Measurements from ENCODE around the gene PIAS3. TPM values are rescaled to one million over a fixed set of nuclear protein-coding genes. Genes with fewer than 3 reads are reported as not detected.

PIAS3 gene
- total and polyA plus RNA-seq, 10 of the 15 experiments (the other 5 are each of a cell fraction or from before 2014, with no cell fraction given) = 0.85 to 14.9 (median 10.6) TPM

DNA sequence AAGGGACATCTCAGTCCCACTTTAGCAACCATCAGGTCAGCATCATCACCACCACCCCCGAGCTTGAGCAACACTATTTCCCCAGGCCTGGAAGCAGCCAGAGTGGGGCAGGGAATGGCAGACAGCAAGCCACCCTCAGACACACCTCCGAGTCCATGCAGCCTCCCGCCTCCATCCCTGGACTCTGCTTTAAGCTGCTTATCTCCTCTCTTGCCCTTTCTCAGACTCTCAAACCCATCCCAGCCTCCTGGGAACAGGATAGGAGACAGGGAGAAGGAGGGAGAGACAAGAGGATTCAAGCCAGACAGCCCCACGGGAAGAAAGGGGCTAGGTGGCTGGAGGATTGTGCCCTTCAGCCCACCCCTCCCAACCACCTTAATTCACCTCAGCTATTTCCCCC lies 1.7 kb downstream of the PIAS3 start (continued):
- TF ChIP-seq, protein P1, sequence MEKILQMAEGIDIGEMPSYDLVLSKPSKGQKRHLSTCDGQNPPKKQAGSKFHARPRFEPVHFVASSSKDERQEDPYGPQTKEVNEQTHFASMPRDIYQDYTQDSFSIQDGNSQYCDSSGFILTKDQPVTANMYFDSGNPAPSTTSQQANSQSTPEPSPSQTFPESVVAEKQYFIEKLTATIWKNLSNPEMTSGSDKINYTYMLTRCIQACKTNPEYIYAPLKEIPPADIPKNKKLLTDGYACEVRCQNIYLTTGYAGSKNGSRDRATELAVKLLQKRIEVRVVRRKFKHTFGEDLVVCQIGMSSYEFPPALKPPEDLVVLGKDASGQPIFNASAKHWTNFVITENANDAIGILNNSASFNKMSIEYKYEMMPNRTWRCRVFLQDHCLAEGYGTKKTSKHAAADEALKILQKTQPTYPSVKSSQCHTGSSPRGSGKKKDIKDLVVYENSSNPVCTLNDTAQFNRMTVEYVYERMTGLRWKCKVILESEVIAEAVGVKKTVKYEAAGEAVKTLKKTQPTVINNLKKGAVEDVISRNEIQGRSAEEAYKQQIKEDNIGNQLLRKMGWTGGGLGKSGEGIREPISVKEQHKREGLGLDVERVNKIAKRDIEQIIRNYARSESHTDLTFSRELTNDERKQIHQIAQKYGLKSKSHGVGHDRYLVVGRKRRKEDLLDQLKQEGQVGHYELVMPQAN (conservative IDR thresholded peaks at IDR 0.05) = no peak
- TF ChIP-seq, protein P2, sequence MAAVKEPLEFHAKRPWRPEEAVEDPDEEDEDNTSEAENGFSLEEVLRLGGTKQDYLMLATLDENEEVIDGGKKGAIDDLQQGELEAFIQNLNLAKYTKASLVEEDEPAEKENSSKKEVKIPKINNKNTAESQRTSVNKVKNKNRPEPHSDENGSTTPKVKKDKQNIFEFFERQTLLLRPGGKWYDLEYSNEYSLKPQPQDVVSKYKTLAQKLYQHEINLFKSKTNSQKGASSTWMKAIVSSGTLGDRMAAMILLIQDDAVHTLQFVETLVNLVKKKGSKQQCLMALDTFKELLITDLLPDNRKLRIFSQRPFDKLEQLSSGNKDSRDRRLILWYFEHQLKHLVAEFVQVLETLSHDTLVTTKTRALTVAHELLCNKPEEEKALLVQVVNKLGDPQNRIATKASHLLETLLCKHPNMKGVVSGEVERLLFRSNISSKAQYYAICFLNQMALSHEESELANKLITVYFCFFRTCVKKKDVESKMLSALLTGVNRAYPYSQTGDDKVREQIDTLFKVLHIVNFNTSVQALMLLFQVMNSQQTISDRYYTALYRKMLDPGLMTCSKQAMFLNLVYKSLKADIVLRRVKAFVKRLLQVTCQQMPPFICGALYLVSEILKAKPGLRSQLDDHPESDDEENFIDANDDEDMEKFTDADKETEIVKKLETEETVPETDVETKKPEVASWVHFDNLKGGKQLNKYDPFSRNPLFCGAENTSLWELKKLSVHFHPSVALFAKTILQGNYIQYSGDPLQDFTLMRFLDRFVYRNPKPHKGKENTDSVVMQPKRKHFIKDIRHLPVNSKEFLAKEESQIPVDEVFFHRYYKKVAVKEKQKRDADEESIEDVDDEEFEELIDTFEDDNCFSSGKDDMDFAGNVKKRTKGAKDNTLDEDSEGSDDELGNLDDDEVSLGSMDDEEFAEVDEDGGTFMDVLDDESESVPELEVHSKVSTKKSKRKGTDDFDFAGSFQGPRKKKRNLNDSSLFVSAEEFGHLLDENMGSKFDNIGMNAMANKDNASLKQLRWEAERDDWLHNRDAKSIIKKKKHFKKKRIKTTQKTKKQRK (IDR thresholded peaks at IDR 0.05; ENCODE audit: low read depth, low read length) = no peak
- TF ChIP-seq ZNF24 (IDR thresholded peaks at IDR 0.05) = no peak

DNA sequence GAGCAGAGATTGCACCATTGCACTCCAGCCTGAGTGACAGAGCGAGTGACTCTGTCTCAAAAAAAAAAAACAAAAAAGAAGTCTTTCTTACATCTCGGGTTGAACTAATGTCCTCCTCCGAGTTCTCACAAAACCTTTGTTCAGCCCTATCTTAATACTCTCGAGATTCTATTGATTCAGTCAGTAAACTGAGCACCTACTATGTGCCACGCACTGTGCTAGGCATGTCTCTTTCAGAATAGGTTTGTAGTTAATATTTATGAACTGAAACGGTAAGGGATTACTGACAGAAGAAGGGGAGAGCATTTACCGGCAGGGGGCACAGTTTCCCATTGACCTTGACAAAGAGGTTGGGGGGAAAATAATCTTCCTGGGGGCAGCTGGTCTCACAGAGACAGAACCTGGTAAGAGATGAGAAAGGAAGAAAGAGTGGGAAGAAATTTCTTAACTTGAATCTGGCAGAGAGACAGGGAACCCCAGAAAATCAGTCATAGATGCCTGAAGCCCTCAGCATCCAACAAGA lies 3.4 kb downstream of the PIAS3 start:
- FAIRE-seq = no peak
- in situ Hi-C loops (cut with MboI) = loop anchor here (5.0 kb wide), 1 partner anchor 62 kb away; the partner anchor contains the start of gene PEX11B

More for the DNA sequence above, 3.4 kb downstream of the PIAS3 start:
- no peaks in the 10 kb centered on the region for H3K4me1 ChIP-seq (ENCODE audit: control insufficient read depth, insufficient read depth, low read length)
- 89% methylated on average over 7 of the region's 7 CpGs for WGBS (ENCODE audit: insufficient coverage, insufficient replicate concordance, low lambda C conversion rate, missing lambda C conversion rate)
- TF ChIP-seq, protein P3, sequence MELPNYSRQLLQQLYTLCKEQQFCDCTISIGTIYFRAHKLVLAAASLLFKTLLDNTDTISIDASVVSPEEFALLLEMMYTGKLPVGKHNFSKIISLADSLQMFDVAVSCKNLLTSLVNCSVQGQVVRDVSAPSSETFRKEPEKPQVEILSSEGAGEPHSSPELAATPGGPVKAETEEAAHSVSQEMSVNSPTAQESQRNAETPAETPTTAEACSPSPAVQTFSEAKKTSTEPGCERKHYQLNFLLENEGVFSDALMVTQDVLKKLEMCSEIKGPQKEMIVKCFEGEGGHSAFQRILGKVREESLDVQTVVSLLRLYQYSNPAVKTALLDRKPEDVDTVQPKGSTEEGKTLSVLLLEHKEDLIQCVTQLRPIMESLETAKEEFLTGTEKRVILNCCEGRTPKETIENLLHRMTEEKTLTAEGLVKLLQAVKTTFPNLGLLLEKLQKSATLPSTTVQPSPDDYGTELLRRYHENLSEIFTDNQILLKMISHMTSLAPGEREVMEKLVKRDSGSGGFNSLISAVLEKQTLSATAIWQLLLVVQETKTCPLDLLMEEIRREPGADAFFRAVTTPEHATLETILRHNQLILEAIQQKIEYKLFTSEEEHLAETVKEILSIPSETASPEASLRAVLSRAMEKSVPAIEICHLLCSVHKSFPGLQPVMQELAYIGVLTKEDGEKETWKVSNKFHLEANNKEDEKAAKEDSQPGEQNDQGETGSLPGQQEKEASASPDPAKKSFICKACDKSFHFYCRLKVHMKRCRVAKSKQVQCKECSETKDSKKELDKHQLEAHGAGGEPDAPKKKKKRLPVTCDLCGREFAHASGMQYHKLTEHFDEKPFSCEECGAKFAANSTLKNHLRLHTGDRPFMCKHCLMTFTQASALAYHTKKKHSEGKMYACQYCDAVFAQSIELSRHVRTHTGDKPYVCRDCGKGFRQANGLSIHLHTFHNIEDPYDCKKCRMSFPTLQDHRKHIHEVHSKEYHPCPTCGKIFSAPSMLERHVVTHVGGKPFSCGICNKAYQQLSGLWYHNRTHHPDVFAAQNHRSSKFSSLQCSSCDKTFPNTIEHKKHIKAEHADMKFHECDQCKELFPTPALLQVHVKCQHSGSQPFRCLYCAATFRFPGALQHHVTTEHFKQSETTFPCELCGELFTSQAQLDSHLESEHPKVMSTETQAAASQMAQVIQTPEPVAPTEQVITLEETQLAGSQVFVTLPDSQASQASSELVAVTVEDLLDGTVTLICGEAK (IDR thresholded peaks at IDR 0.05; ENCODE audit: borderline replicate concordance) = no peak
- TF ChIP-seq WRNIP1 (IDR thresholded peaks at IDR 0.05; ENCODE audit: borderline replicate concordance, low read depth, low read length) (no peak), SREBF1 (IDR thresholded peaks at IDR 0.05; ENCODE audit: low read length) (no peak), MTA2 (IDR thresholded peaks at IDR 0.05; ENCODE audit: low read depth) (no peak)
- TF ChIP-seq, protein P4, sequence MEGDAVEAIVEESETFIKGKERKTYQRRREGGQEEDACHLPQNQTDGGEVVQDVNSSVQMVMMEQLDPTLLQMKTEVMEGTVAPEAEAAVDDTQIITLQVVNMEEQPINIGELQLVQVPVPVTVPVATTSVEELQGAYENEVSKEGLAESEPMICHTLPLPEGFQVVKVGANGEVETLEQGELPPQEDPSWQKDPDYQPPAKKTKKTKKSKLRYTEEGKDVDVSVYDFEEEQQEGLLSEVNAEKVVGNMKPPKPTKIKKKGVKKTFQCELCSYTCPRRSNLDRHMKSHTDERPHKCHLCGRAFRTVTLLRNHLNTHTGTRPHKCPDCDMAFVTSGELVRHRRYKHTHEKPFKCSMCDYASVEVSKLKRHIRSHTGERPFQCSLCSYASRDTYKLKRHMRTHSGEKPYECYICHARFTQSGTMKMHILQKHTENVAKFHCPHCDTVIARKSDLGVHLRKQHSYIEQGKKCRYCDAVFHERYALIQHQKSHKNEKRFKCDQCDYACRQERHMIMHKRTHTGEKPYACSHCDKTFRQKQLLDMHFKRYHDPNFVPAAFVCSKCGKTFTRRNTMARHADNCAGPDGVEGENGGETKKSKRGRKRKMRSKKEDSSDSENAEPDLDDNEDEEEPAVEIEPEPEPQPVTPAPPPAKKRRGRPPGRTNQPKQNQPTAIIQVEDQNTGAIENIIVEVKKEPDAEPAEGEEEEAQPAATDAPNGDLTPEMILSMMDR (IDR thresholded peaks at IDR 0.05 in 2 of 3, conservative IDR thresholded peaks at IDR 0.05 in 1 of 3; ENCODE audit: control insufficient read depth in 2 of 3, extremely low read depth in 1 of 3, insufficient read depth in 1 of 3, low read depth in 3 of 3, low read length in 3 of 3) = peak in 1 of 3 experiments; percentile 25; a peak in 1 of 6 replicates
- H3K27ac ChIP-seq (ENCODE audit: control insufficient read depth, insufficient read depth) = no peak overlapping the region
- intact Hi-C loops (cut with micrococcal nuclease; ENCODE audit: unreplicated experiment) = no loop called here
- no peak for ATAC-seq
- POLR2A ChIA-PET = interaction anchor here (0.5 kb wide), 1 partner anchor 114 kb away, joined by 6 read pairs; no protein-coding TSS in a partner anchor
- BruUV-seq (replicated peaks) = no TSS peak
- peaks cover 4 to 12% of the 10 kb centered on the region in 2 experiments; a peak in 3 of 4 replicates for H3K36me3 ChIP-seq (ENCODE audit: control insufficient read depth in 2 of 2, insufficient read depth in 2 of 2, low read length in 1 of 2)
- RAD21 ChIA-PET (ENCODE audit: unreplicated experiment) = interaction anchor here (4.7 kb wide), 1 partner anchor 9 kb away, joined by 69 read pairs; the partner anchor contains the start of gene NUDT17
- H2AFZ ChIP-seq (ENCODE audit: control insufficient read depth, low read depth, low read length) = no peak overlapping the region
- no peak overlapping the region for H3K4me2 ChIP-seq (ENCODE audit: control insufficient read depth, insufficient read depth)
- no peaks in the 10 kb centered on the region for H3K79me2 ChIP-seq (ENCODE audit: control insufficient read depth, insufficient read depth, low read length)
- CTCF ChIA-PET = interaction anchor here (0.9 to 8.0 kb wide), 3 partner anchors 9 to 56 kb away, joined by 3 to 172 read pairs (median 3); partner anchors contain the start of gene NUDT17
- H4K20me1 ChIP-seq (ENCODE audit: control insufficient read depth, insufficient read depth) = no peaks in the 10 kb centered on the region
- SMC1A ChIA-PET (ENCODE audit: uncharacterized antibody, unreplicated experiment) = no interaction called here
- H3K9me3 ChIP-seq (replicated peaks; ENCODE audit: control insufficient read depth, insufficient read depth, low read length) = no peaks in the 10 kb centered on the region
- no peak for DNase-seq (ENCODE audit: low read depth, low spot score)
- no peak overlapping the region for H3K4me3 ChIP-seq
- no peaks in the 10 kb centered on the region for H3K27me3 ChIP-seq (replicated peaks in 1 of 2; ENCODE audit: control insufficient read depth in 2 of 2, insufficient read depth in 2 of 2, low read length in 1 of 2)
- no peak overlapping the region for H3K9ac ChIP-seq (ENCODE audit: control insufficient read depth, insufficient read depth, low read length)
